WTC11 (cell line): ENCODE data around the gene SART3. TPM values are rescaled to one million over a fixed set of nuclear protein-coding genes. Genes with fewer than 3 reads are reported as not detected.

Experiments
- ATAC-seq: fragments of 200-7000 bp; cut with Tn5 transposase; 2 replicates; pipeline ENCODE4 v1.10.0; 2021; ENCODE audit warnings: mild to moderate bottlenecking, moderate library complexity
- CTCF ChIA-PET: fragments of 300-600 bp; sonication (Branson Sonifier 250); formaldehyde crosslinking; loops from one replicate; lab custom pipeline; 2021; ENCODE audit warnings: antibody characterized with exemption; lab: Charles Lee
- POLR2A ChIA-PET: fragments of 350-600 bp; sonication (Branson Sonifier 250); formaldehyde crosslinking; loops from one replicate; lab custom pipeline; 2021; ENCODE audit warnings: antibody characterized with exemption; lab: Charles Lee
- DNase-seq: peaks from one replicate; pipeline ENCODE4 v3.0.0; 2021; ENCODE audit warnings: low spot score
- H3K27ac Mint-ChIP-seq: 2 replicates; pipeline ENCODE4 v1.8.0; 2021; ENCODE audit warnings: mixed read lengths
- H3K27me3 Mint-ChIP-seq: 2 replicates; pipeline ENCODE4 v1.8.0; 2021; ENCODE audit warnings: low read depth, mild to moderate bottlenecking, moderate library complexity, mixed read lengths
- H3K36me3 Mint-ChIP-seq: 2 replicates; pipeline ENCODE4 v1.8.0; 2021; ENCODE audit warnings: mixed read lengths
- H3K4me1 Mint-ChIP-seq: 2 replicates; pipeline ENCODE4 v1.8.0; 2022; ENCODE audit warnings: mixed read lengths
- H3K4me3 Mint-ChIP-seq: 2 replicates; pipeline ENCODE4 v1.8.0; 2021; ENCODE audit warnings: mild to moderate bottlenecking, moderate library complexity, mixed read lengths
- H3K9me3 Mint-ChIP-seq: 2 replicates; pipeline ENCODE4 v1.8.0; 2021; ENCODE audit warnings: mixed read lengths
- CREB1 ChIP-seq: sonication (generic); formaldehyde crosslinking; IDR thresholded peaks from 2 replicates; pipeline ENCODE4 v1.8.0; 2023; ENCODE audit warnings: mild to moderate bottlenecking, missing genetic modification reagents
- CREM ChIP-seq: sonication (generic); formaldehyde crosslinking; IDR thresholded peaks from 2 replicates; pipeline ENCODE4 v1.8.1; 2022; ENCODE audit warnings: mild to moderate bottlenecking, missing genetic modification reagents, moderate library complexity
- ELF4 ChIP-seq: sonication (generic); formaldehyde crosslinking; IDR thresholded peaks from 2 replicates; pipeline ENCODE4 v1.8.1; 2022; ENCODE audit warnings: low read depth, mild to moderate bottlenecking, moderate library complexity, missing genetic modification reagents
- EMX1 ChIP-seq: fragments of 250-450 bp; sonication (Bioruptor Pico); IDR thresholded peaks from 2 replicates; pipeline ENCODE4 v1.8.0; 2021; ENCODE audit warnings: mild to moderate bottlenecking
- ESRRA ChIP-seq: sonication (generic); formaldehyde crosslinking; IDR thresholded peaks from 2 replicates; pipeline ENCODE4 v1.8.1; 2022; ENCODE audit warnings: mild to moderate bottlenecking, missing genetic modification reagents, borderline replicate concordance
- HMGA2 ChIP-seq: fragments of 250-450 bp; sonication (Bioruptor Pico); IDR thresholded peaks from 2 replicates; pipeline ENCODE4 v1.4.0; 2021; ENCODE audit warnings: mild to moderate bottlenecking, moderate library complexity
- JUN ChIP-seq: sonication (generic); formaldehyde crosslinking; IDR thresholded peaks from 2 replicates; pipeline ENCODE4 v1.8.0; 2023; ENCODE audit warnings: mild to moderate bottlenecking, missing genetic modification reagents
- KAT7 ChIP-seq: sonication (generic); formaldehyde crosslinking; IDR thresholded peaks from 2 replicates; pipeline ENCODE4 v1.8.1; 2023; ENCODE audit warnings: missing genetic modification reagents, mild to moderate bottlenecking, borderline replicate concordance
- NFYB ChIP-seq: sonication (generic); formaldehyde crosslinking; conservative IDR thresholded peaks from 2 replicates; pipeline ENCODE4 v1.8.0; 2022; ENCODE audit warnings: low read depth, missing genetic modification reagents
- NR1H2 ChIP-seq: sonication (generic); formaldehyde crosslinking; IDR thresholded peaks from 2 replicates; pipeline ENCODE4 v1.9.0; 2021; ENCODE audit warnings: mild to moderate bottlenecking, moderate library complexity, missing genetic modification reagents
- NR2C2 ChIP-seq: sonication (generic); formaldehyde crosslinking; IDR thresholded peaks from 2 replicates; pipeline ENCODE4 v1.8.0; 2022; ENCODE audit warnings: mild to moderate bottlenecking, missing genetic modification reagents
- OVOL2 ChIP-seq: fragments of 250-450 bp; sonication (Bioruptor Pico); IDR thresholded peaks from 2 replicates; pipeline ENCODE4 v1.9.0; 2021; ENCODE audit warnings: mild to moderate bottlenecking, borderline replicate concordance
- RELA ChIP-seq: sonication (generic); formaldehyde crosslinking; IDR thresholded peaks from 2 replicates; pipeline ENCODE4 v1.8.1; 2022; ENCODE audit warnings: missing genetic modification reagents, mild to moderate bottlenecking, borderline replicate concordance
- RORB ChIP-seq: fragments of 250-450 bp; sonication (Bioruptor Pico); IDR thresholded peaks from 2 replicates; pipeline ENCODE4 v1.9.0; 2021; ENCODE audit warnings: mild to moderate bottlenecking
- SMAD3 ChIP-seq: sonication (generic); formaldehyde crosslinking; IDR thresholded peaks from 2 replicates; pipeline ENCODE4 v1.8.0; 2022; ENCODE audit warnings: missing genetic modification reagents, mild to moderate bottlenecking, borderline replicate concordance
- TCF7 ChIP-seq: sonication (generic); formaldehyde crosslinking; IDR thresholded peaks from 2 replicates; pipeline ENCODE4 v1.8.0; 2022; ENCODE audit warnings: mild to moderate bottlenecking, low read depth, missing genetic modification reagents, moderate library complexity
- ZNF138 ChIP-seq: sonication (generic); formaldehyde crosslinking; conservative IDR thresholded peaks from 2 replicates; pipeline ENCODE4 v1.8.1; 2022; ENCODE audit warnings: mild to moderate bottlenecking, moderate library complexity, missing genetic modification reagents
- total RNA-seq: library from RNA; stranded (reverse); gene quantifications from 3 replicates; pipeline ENCODE4 v1.2.3, GENCODE V29; 2021
- TF ChIP-seq, protein P1 (sequence below): sonication (generic); formaldehyde crosslinking; IDR thresholded peaks from 2 replicates; pipeline ENCODE4 v1.8.1; 2023; ENCODE audit warnings: mild to moderate bottlenecking, missing genetic modification reagents
- TF ChIP-seq, protein P2 (sequence below): sonication (generic); formaldehyde crosslinking; IDR thresholded peaks from 2 replicates; pipeline ENCODE4 v1.8.1; 2023; ENCODE audit warnings: mild to moderate bottlenecking, missing genetic modification reagents, moderate library complexity
- TF ChIP-seq, protein P3 (sequence below): fragments of 250-450 bp; sonication (Bioruptor Pico); IDR thresholded peaks from 2 replicates; pipeline ENCODE4 v1.9.0; 2021; ENCODE audit warnings: moderate library complexity, mild to moderate bottlenecking, inconsistent platforms, borderline replicate concordance
- TF ChIP-seq, protein P4 (sequence below): sonication (generic); formaldehyde crosslinking; IDR thresholded peaks from 2 replicates; pipeline ENCODE4 v1.8.0; 2022; ENCODE audit warnings: missing genetic modification reagents
- TF ChIP-seq, protein P5 (sequence below): sonication (generic); formaldehyde crosslinking; IDR thresholded peaks from 2 replicates; pipeline ENCODE4 v1.8.0; 2022; ENCODE audit warnings: mild to moderate bottlenecking, missing genetic modification reagents
- TF ChIP-seq, protein P6 (sequence below): fragments of 250-450 bp; sonication (Bioruptor Pico); IDR thresholded peaks from 2 replicates; pipeline ENCODE4 v1.9.0; 2021; ENCODE audit warnings: mild to moderate bottlenecking
- TF ChIP-seq, protein P7 (sequence below): fragments of 200-600 bp; IDR thresholded peaks from 2 replicates; pipeline ENCODE4 v1.8.0; 2022; ENCODE audit warnings: antibody characterized with exemption

SART3 gene
- total RNA-seq, 1 experiment from 2014 or later, result 91.2 TPM

DNA sequence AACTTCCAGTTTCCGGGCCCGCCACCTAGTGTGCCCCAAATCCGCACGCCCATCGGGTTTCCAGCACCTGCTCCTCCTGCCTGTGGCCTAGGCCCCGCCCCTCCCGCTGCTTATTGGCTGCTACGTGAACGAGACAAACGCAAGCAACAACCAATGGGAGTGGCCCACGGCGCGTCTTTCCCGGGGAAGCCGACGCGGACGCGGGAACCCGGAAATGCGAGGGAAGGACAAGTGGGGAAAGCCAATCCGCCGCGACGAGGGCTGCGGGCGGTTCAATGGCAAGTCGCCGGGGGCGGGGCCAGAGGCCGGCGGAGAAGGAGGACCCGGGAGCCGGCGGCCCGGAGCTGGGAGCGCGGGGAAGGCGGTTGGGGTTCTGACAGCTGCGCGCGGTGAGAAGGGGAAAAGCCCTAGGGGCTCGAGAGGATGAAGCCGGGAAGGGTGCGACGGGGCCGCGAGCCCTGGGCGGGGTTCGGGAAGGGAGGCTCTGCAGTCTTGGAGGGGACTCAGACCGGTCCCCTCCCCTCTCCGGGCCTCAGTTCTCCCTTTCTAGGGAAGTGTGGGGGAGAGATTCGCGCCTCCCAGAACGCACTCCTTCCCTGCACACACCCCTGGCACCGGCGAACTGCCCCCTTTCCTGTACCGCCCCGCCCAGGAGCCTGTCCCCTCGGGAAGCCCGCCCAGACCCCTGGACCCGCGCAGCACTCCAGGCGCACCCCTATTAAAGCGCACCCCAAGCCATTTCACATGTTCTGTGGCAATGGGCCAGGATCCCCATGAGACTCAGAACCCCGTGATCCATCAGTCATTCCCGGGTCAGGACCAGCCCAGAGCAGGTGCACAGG lies 45.8 kb downstream of the SART3 start, which contains the start of gene FICD:
Gene FICD (plus strand): TSS at position 305 of the 842 bp plus-strand sequence. CDS start 1,696 bp downstream, outside the sequence.
- Mint-ChIP-seq H3K27ac (peak within 1 kb of the TSS; percentile 19; the same call in 1 of the 2 replicates), H3K36me3 (peaks cover 16% of the 10 kb centered on the region), H3K27me3 (no peaks in the 10 kb centered on the region; the same call in 1 of the 2 replicates), H3K4me1 (peaks cover 22% of the 10 kb centered on the region), H3K9me3 (no peaks in the 10 kb centered on the region), H3K4me3 (peak within 1 kb of the TSS; percentile 74)
- peak; percentile 87 for ATAC-seq
- peak; percentile 100 for DNase-seq
- POLR2A ChIA-PET, result no interaction called here
- CTCF ChIA-PET, result interaction anchor here (0.9 to 2.0 kb wide), 5 partner anchors 20 to 597 kb away, joined by 3 to 6 read pairs (median 4); no protein-coding TSS in a partner anchor
- TF ChIP-seq ELF4 (CRISPR knock-in tag), result no peak
- 0 out of 2 replicates have a peak, but pooled peaks have one; percentile 36 for TF ChIP-seq CREB1 (CRISPR knock-in tag)
- no peak for TF ChIP-seq OVOL2
- TF ChIP-seq NFYB (CRISPR knock-in tag), result peak; percentile 97
- TF ChIP-seq HMGA2, result no peak
- TF ChIP-seq, protein P1, sequence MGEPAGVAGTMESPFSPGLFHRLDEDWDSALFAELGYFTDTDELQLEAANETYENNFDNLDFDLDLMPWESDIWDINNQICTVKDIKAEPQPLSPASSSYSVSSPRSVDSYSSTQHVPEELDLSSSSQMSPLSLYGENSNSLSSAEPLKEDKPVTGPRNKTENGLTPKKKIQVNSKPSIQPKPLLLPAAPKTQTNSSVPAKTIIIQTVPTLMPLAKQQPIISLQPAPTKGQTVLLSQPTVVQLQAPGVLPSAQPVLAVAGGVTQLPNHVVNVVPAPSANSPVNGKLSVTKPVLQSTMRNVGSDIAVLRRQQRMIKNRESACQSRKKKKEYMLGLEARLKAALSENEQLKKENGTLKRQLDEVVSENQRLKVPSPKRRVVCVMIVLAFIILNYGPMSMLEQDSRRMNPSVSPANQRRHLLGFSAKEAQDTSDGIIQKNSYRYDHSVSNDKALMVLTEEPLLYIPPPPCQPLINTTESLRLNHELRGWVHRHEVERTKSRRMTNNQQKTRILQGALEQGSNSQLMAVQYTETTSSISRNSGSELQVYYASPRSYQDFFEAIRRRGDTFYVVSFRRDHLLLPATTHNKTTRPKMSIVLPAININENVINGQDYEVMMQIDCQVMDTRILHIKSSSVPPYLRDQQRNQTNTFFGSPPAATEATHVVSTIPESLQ (CRISPR knock-in tag), result no peak
- no peak for TF ChIP-seq ZNF138 (CRISPR knock-in tag)
- TF ChIP-seq, protein P2, sequence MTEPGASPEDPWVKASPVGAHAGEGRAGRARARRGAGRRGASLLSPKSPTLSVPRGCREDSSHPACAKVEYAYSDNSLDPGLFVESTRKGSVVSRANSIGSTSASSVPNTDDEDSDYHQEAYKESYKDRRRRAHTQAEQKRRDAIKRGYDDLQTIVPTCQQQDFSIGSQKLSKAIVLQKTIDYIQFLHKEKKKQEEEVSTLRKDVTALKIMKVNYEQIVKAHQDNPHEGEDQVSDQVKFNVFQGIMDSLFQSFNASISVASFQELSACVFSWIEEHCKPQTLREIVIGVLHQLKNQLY (CRISPR knock-in tag), result no peak
- TF ChIP-seq SMAD3, result no peak
- TF ChIP-seq, protein P3, sequence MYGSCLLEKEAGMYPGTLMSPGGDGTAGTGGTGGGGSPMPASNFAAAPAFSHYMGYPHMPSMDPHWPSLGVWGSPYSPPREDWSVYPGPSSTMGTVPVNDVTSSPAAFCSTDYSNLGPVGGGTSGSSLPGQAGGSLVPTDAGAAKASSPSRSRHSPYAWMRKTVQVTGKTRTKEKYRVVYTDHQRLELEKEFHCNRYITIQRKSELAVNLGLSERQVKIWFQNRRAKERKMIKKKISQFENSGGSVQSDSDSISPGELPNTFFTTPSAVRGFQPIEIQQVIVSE (CRISPR knock-in tag), result no peak
- no peak for TF ChIP-seq RELA
- TF ChIP-seq, protein P4, sequence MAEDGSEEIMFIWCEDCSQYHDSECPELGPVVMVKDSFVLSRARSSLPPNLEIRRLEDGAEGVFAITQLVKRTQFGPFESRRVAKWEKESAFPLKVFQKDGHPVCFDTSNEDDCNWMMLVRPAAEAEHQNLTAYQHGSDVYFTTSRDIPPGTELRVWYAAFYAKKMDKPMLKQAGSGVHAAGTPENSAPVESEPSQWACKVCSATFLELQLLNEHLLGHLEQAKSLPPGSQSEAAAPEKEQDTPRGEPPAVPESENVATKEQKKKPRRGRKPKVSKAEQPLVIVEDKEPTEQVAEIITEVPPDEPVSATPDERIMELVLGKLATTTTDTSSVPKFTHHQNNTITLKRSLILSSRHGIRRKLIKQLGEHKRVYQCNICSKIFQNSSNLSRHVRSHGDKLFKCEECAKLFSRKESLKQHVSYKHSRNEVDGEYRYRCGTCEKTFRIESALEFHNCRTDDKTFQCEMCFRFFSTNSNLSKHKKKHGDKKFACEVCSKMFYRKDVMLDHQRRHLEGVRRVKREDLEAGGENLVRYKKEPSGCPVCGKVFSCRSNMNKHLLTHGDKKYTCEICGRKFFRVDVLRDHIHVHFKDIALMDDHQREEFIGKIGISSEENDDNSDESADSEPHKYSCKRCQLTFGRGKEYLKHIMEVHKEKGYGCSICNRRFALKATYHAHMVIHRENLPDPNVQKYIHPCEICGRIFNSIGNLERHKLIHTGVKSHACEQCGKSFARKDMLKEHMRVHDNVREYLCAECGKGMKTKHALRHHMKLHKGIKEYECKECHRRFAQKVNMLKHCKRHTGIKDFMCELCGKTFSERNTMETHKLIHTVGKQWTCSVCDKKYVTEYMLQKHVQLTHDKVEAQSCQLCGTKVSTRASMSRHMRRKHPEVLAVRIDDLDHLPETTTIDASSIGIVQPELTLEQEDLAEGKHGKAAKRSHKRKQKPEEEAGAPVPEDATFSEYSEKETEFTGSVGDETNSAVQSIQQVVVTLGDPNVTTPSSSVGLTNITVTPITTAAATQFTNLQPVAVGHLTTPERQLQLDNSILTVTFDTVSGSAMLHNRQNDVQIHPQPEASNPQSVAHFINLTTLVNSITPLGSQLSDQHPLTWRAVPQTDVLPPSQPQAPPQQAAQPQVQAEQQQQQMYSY (CRISPR knock-in tag), result no peak
- TF ChIP-seq NR2C2 (CRISPR knock-in tag), result no peak
- TF ChIP-seq, protein P5, sequence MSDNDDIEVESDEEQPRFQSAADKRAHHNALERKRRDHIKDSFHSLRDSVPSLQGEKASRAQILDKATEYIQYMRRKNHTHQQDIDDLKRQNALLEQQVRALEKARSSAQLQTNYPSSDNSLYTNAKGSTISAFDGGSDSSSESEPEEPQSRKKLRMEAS (CRISPR knock-in tag), result peak; percentile 92
- TF ChIP-seq CREM (CRISPR knock-in tag), result peak; percentile 76
- TF ChIP-seq RORB (CRISPR knock-in tag), result no peak
- TF ChIP-seq KAT7 (CRISPR knock-in tag), result no peak
- TF ChIP-seq EMX1 (CRISPR knock-in tag), result no peak
- TF ChIP-seq NR1H2 (CRISPR knock-in tag), result no peak
- TF ChIP-seq, protein P6, sequence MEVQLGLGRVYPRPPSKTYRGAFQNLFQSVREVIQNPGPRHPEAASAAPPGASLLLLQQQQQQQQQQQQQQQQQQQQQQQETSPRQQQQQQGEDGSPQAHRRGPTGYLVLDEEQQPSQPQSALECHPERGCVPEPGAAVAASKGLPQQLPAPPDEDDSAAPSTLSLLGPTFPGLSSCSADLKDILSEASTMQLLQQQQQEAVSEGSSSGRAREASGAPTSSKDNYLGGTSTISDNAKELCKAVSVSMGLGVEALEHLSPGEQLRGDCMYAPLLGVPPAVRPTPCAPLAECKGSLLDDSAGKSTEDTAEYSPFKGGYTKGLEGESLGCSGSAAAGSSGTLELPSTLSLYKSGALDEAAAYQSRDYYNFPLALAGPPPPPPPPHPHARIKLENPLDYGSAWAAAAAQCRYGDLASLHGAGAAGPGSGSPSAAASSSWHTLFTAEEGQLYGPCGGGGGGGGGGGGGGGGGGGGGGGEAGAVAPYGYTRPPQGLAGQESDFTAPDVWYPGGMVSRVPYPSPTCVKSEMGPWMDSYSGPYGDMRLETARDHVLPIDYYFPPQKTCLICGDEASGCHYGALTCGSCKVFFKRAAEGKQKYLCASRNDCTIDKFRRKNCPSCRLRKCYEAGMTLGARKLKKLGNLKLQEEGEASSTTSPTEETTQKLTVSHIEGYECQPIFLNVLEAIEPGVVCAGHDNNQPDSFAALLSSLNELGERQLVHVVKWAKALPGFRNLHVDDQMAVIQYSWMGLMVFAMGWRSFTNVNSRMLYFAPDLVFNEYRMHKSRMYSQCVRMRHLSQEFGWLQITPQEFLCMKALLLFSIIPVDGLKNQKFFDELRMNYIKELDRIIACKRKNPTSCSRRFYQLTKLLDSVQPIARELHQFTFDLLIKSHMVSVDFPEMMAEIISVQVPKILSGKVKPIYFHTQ (CRISPR knock-in tag), result no peak
- TF ChIP-seq JUN (CRISPR knock-in tag), result no peak
- TF ChIP-seq, protein P7, sequence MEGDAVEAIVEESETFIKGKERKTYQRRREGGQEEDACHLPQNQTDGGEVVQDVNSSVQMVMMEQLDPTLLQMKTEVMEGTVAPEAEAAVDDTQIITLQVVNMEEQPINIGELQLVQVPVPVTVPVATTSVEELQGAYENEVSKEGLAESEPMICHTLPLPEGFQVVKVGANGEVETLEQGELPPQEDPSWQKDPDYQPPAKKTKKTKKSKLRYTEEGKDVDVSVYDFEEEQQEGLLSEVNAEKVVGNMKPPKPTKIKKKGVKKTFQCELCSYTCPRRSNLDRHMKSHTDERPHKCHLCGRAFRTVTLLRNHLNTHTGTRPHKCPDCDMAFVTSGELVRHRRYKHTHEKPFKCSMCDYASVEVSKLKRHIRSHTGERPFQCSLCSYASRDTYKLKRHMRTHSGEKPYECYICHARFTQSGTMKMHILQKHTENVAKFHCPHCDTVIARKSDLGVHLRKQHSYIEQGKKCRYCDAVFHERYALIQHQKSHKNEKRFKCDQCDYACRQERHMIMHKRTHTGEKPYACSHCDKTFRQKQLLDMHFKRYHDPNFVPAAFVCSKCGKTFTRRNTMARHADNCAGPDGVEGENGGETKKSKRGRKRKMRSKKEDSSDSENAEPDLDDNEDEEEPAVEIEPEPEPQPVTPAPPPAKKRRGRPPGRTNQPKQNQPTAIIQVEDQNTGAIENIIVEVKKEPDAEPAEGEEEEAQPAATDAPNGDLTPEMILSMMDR, result no peak
- TF ChIP-seq TCF7, result no peak
- no peak for TF ChIP-seq ESRRA (CRISPR knock-in tag)
